HG03025 (cell line): Measurements from ENCODE around the gene THTPA.
"Not testable (repeated sequence)": the region's sequence is repeated elsewhere in the genome, so short reads cannot be mapped to it uniquely, and the experiment has no call there.

Experiments used
- ATAC-seq: cut with Tn5 transposase; IDR thresholded peaks from one replicate; pipeline ENCODE4 v1.9.1; 2021; ENCODE audit warnings: mild to moderate bottlenecking, moderate library complexity; ENCODE audit not compliant: unreplicated experiment, low FRiP score

THTPA gene

DNA sequence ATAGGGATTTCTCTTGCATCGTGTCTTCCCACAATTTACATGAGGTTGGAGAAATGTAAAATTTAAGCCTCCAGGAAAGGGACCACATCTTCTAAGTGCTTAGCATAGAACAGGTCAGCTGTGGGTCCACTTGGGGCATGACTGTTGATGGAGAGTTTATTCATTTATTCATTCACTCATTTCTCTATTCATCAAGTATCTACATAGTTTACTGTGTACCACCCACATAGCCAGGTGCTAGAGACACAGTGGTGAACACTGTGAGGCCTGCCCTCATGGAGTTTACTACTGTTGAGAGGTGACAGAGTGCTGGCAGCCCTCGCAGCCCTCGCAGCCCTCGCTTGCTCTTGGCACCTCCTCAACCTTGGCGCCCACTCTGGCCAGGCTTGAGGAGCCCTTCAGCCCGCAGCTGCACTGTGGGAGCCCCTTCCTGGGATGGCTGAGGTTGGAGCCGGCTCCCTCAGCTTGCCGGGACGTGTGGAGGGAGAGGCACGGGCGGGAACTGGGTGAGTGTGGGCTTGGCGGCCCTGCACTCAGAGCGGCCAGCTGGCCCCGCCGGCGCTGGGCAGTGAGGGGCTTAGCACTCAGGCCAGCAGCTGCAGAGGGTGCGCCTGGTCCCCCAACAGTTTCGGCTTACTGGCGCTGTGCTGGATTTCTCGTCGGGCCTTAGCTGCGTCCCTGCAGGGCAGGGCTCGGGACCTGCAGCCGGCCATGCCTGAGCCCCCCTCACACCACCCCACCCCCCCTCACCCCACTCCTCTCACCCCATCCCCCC lies 24.3 kb downstream of the THTPA start:
- no peak for ATAC-seq

DNA sequence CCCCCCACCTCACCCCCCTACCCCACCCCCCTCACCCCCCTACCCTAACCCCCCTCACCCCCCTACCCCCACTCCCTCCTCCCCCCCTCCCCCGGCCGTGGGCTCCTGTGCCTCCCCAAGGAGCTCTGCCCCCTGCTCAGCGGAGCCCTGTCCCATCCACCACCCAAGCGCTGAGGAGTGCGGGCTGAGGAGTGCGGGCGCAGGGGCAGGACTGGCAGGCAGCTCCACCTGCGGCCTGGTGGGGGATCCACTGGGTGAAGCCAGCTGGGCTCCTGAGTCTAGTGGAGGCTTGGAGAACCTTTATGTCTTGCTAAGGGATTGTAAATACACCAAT lies 24.8 kb downstream of the THTPA start:
- ATAC-seq, result no peak

GRCh38 chr14:23582906-23583760 lies 27.1 kb downstream of the THTPA start:
- ATAC-seq, result no peak

DNA sequence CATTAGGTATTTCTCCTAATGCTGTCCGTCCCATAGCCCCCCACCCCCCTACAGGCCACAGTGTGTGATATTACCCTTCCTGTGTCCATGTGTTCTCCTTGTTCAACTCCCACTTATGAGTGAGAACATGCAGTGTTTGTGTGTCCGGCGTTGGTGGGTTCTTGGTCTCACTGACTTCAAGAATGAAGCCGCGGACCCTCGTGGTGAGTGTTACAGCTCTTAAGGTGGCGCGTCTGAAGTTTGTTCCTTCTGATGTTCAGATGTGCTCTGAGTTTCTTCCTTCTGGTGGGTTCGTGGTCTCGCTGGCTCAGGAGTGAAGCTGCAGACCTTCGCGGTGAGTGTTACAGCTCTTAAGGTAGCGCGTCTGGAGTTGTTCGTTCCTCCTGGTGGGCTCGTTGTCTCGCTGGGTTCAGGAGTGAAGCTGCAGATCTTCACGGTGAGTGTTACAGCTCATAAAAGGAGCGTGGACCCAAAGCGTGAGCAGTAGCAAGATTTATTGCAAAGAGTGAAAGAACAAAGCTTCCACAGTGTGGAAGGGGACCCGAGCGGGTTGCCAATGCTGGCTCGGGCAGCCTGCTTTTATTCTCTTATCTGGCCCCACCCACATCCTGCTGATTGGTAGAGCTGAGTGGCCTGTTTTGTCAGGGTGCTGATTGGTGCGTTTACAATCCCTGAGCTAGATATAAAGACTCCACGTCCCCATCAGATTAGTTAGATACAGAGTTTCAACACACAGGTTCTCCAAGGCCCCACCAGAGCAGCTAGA lies 27.9 kb downstream of the THTPA start:
- ATAC-seq, result not testable (repeated sequence)

- not testable (repeated sequence) for ATAC-seq
Measured at GRCh38 chr14:23584527-23585203, 28.6 kb downstream of the THTPA start.

DNA sequence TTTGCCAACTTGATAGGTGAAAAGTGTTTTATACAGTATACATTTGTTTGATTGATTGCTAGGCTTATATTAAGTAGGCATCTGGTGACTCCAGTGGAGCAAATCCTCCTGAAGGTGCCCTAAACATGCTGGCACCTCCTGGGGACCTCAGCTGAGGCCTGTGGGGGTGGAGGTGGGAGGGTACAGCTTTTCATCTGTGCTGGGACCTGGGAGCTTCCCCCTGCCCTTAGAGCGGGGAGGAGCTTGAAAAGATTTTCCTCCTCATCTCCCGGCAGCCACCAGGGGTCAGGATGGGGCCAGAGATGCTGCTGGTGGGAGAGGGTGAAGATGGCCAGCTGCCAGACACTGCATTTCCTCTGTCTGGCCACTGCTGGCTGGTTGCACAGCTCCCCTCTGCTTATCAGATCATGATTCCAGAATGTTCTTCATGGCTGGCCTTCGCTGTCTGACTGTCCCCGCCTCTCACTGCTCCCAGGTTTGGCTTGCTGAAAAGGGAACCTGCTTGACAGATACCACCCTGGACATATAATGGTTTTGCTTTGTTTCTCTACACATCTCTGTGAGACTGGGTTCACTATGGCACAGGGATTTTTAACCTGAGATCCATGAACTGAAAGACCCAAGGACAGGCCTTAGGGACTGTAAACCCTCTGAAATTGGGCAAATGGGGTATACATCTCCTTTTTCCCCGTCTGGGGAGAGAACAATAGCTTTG lies 33.0 kb downstream of the THTPA start:
- ATAC-seq, result peak; percentile 83

GRCh38 chr14:23589606-23590005 lies 33.5 kb downstream of the THTPA start:
- ATAC-seq, result no peak

DNA sequence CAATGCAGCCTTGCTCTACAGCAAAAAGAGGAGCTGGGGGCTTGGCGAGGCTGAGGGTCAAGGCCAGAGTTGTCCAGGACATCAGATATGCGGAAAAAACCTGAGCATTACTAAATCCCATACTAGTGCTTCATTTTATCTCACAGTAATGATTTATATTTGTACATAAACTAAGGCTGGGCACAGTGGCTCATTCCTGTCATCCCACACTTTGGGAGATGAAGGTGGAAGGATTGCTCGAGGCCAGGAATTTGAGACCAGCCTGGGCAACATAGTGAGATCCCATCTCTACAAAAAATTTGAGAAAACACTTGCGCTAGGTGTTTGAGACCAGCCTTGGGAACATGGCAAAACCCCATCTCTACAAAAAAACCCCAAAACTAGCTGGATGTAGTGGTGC lies 34.1 kb downstream of the THTPA start:
- ATAC-seq, result no peak

GRCh38 chr14:23594191-23594590 lies 38.1 kb downstream of the THTPA start:
- ATAC-seq, result not testable (repeated sequence)

- no peak for ATAC-seq
Measured at GRCh38 chr14:23600322-23600707, 44.2 kb downstream of the THTPA start.

- no peak for ATAC-seq
Measured at GRCh38 chr14:23600806-23601205, 44.7 kb downstream of the THTPA start.

- ATAC-seq, result no peak
Measured at GRCh38 chr14:23601424-23601823, 45.4 kb downstream of the THTPA start.

DNA sequence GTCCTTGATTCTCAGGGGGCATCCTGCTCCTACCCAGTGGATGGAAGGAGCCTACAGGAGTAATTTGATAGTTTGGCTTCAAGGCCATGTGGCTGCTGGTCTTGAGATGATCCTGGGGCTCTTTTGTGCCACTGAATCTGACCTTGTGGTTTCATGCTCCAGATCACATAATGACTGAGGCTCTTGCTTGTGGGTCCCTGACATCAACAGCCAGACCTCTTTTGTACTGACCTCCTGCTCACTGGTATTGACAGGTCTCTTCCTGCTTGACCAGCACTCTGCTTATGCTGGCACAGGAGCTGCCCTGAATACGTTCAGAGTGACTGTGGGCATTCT lies 45.7 kb downstream of the THTPA start:
- no peak for ATAC-seq

DNA sequence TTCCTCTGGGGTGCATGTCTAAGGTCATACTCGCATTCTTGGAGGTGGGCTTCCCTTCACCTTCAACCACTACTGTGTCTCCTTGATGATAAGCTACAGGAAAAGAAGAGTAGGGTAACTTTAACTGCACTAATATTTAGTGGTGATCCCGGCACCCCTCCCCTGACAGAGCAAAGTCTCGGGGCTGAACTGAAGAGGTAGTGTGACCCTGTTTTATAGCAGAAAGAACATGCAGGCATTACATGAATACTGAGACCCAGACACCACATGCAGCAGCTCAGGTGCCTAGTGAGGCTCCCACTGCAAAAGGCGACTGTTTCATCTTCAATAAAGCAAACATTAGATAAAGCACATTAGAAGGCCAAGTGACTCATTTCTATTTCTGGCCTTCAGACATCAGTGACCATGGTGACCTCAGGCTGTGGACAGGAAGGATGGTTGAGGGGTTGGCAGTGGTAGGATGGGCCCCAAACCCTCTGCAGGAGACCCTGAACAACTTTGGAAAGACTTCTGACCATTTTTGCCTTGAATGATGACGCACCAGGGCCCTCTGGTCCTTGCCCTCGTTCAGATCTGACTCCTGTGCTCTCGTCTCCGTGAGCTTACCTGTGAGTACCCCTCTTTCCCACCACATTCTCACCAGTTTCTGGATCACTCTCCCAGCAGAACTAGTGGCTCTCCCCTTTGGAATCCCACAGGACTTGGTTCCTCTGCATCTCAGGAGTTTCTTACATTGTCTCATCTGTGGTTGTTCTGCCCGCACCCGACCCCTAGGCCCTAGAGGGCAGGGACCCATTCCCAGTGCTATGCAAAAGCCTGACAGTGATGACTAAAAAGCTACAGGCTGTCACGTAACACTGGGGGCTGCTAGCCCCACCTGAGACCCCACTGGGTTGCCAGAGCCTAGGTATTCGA lies 46.4 kb downstream of the THTPA start:
- ATAC-seq, result no peak

DNA sequence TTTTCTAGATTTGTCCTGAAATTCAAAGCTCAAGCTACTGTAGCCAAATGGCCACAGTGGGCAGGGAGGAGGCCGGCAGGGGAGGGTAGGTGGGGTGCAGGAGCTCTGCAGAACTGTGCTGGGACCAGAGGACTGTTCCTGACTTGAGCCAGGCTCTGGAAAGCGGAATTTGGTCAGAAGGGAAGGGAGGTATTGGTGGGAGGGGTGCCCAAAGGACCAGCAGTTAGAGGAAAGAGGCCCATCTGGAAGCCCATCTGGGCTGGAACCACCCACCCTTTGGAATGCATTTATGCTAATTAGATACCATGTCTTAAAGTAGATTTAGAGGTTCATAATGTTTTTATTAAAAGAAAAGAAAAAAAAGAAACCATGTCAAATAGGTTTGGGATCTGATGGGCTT lies 47.0 kb downstream of the THTPA start:
- ATAC-seq, result no peak

GRCh38 chr14:23604148-23604547 lies 48.1 kb downstream of the THTPA start:
- no peak for ATAC-seq

GRCh38 chr14:23604675-23605170 lies 48.7 kb downstream of the THTPA start:
- no peak for ATAC-seq

- ATAC-seq, result peak; percentile 58
Measured at GRCh38 chr14:23605931-23606585, 50.0 kb downstream of the THTPA start.
